ENCODE results near the gene UBXN2A. TPM values are rescaled to one million over a fixed set of nuclear protein-coding genes. Genes with fewer than 3 reads are reported as not detected.
"Not testable (repeated sequence)": the region's sequence is repeated elsewhere in the genome, so short reads cannot be mapped to it uniquely, and the experiment has no call there.

Gene UBXN2A
- total RNA-seq, 4 donors from 2014 or later = 11.7 to 20.4 (median 15.8) TPM

- Histone ChIP-seq H3K4me3 (no peak overlapping the region), H3K27me3 (peaks cover 0 to 16% of the 10 kb centered on the region in 2 donors), H3K4me1 (peaks cover 0 to 11% (median 6%) of the 10 kb centered on the region in 4 donors), H3K27ac (no peak overlapping the region), H3K36me3 (no peaks in the 10 kb centered on the region), H3K9me3 (no peaks in the 10 kb centered on the region)
- DNase-seq = no peak
- TF ChIP-seq POLR2A (IDR thresholded peaks at IDR 0.05) = no peak
- TF ChIP-seq, protein P1, sequence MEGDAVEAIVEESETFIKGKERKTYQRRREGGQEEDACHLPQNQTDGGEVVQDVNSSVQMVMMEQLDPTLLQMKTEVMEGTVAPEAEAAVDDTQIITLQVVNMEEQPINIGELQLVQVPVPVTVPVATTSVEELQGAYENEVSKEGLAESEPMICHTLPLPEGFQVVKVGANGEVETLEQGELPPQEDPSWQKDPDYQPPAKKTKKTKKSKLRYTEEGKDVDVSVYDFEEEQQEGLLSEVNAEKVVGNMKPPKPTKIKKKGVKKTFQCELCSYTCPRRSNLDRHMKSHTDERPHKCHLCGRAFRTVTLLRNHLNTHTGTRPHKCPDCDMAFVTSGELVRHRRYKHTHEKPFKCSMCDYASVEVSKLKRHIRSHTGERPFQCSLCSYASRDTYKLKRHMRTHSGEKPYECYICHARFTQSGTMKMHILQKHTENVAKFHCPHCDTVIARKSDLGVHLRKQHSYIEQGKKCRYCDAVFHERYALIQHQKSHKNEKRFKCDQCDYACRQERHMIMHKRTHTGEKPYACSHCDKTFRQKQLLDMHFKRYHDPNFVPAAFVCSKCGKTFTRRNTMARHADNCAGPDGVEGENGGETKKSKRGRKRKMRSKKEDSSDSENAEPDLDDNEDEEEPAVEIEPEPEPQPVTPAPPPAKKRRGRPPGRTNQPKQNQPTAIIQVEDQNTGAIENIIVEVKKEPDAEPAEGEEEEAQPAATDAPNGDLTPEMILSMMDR (IDR thresholded peaks at IDR 0.05) = no peak
Observed at GRCh38 chr2:24011250-24012104, 71.2 kb downstream of the UBXN2A start.

GRCh38 chr2:24012521-24013188, 72.4 kb downstream of the UBXN2A start:
- Histone ChIP-seq H3K27me3 (peaks cover 0 to 16% of the 10 kb centered on the region in 2 donors), H3K27ac (no peak overlapping the region), H3K9me3 (no peaks in the 10 kb centered on the region), H3K36me3 (no peaks in the 10 kb centered on the region), H3K4me3 (no peak overlapping the region), H3K4me1 (peaks cover 0 to 11% (median 6%) of the 10 kb centered on the region in 4 donors)
- no peak for DNase-seq
- TF ChIP-seq, protein P1 (IDR thresholded peaks at IDR 0.05) = no peak
- TF ChIP-seq POLR2A (IDR thresholded peaks at IDR 0.05) = no peak

DNA sequence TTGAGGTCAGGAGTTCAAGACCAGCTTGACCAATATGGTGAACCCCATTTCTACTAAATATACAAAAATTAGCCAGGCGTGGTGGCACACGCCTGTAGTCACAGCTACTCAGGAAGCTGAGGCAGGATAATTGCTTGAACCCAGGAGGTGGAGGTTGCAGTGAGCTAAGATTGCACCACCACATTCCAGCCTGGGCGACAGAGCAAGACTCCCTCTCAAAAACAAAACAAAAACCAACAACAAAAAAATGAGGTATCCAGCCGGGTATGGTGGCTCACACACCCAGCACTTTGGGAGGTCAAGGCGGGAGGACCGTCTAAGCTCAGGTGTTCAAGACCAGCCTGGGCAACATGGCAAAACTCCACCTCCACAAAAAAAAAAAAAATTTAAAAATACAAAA, 74.6 kb downstream of the UBXN2A start:
- H3K27me3 ChIP-seq, DNase-seq, H3K27ac ChIP-seq, H3K9me3 ChIP-seq, H3K4me3 ChIP-seq, H3K36me3 ChIP-seq, H3K4me1 ChIP-seq: not testable (repeated sequence)

DNA sequence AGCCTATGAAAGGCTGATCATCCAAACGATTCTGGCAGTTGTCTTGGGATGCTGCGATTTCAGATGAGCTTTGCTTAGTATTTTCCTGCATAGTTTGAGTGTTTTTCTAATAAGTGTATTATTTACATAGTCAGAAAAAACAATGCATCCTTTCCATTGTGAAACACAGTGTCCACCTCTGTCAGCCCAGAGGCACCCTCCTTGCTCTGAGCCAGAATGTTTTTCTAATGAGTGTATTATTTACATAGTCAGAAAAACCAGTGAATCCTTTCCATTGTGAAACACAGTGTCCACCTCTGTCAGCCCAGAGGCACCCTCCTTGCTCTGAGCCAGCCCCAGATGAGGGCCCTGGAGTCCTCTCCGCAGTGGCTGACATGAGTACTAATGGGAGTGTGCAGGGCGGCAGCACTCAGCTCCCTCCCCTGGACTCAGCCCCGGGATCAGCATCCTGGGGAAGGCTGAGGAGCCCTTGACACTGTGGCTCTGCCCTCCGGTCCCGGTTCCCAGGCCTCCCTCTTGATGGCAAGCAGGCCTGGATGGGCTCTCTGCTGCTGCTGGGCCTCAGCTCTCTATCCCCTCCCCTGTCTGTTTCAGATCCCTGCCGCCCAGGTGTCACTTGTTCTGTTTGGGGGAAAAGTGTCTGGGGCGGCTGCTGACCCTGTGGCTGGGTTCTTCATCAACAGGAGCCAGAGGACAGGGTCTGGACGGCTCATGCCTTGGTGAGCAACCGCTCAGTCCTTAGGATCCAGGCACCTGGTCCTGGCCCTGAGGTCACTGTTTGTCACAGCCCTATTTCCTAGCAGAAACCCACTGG, 75.5 kb downstream of the UBXN2A start:
- TF ChIP-seq, protein P1 (IDR thresholded peaks at IDR 0.05) = no peak
- no peak for TF ChIP-seq POLR2A (IDR thresholded peaks at IDR 0.05)
- H3K27ac ChIP-seq = no peak overlapping the region
- no peaks in the 10 kb centered on the region for H3K27me3 ChIP-seq
- no peaks in the 10 kb centered on the region for H3K9me3 ChIP-seq
- H3K36me3 ChIP-seq = no peaks in the 10 kb centered on the region
- no peak for DNase-seq
- no peak overlapping the region for H3K4me3 ChIP-seq
- H3K4me1 ChIP-seq = no peaks in the 10 kb centered on the region

DNA sequence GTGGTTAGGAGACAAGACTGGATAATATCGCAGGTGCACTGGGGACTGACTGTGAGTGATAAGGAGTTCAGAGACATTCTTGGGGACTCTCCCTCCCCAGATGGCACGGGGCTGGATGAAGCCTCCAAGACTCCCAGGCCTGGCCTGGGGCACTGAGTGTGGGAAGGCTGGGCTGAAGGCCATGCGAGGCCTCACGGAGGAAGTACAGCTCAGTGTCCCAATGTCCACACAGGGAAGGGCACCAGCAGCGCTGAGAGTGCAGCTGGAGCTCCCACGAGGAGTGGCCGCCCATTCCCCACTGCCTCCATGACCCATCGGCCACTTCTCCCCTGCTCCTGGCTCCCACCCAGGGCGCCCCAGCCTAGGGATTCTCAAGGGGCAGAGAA, 76.1 kb downstream of the UBXN2A start:
- no peak for DNase-seq
- no peaks in the 10 kb centered on the region for H3K9me3 ChIP-seq
- no peaks in the 10 kb centered on the region for H3K36me3 ChIP-seq
- no peak overlapping the region for H3K27ac ChIP-seq
- H3K4me3 ChIP-seq = no peak overlapping the region
- no peaks in the 10 kb centered on the region for H3K4me1 ChIP-seq
- TF ChIP-seq POLR2A (IDR thresholded peaks at IDR 0.05) = no peak
- TF ChIP-seq, protein P1 (IDR thresholded peaks at IDR 0.05) = no peak
- H3K27me3 ChIP-seq = no peaks in the 10 kb centered on the region
